ENCODE measurements around the gene PCMT1.
"Not testable (repeated sequence)": the region's sequence is repeated elsewhere in the genome, so short reads cannot be mapped to it uniquely, and the experiment has no call there.

PCMT1 gene

GRCh38 chr6:149750136-149750609 is 632 bp downstream of the PCMT1 start:
- DNase-seq (peak; percentile 81), ATAC-seq (peak; percentile 65)

GRCh38 chr6:149751239-149751638 is 1.7 kb downstream of the PCMT1 start:
- ATAC-seq (no peak), DNase-seq (no peak)

GRCh38 chr6:149751920-149752319 is 2.4 kb downstream of the PCMT1 start:
- DNase-seq: not testable (repeated sequence)

GRCh38 chr6:149752600-149753373 is 3.2 kb downstream of the PCMT1 start:
- DNase-seq: no peak
- ATAC-seq: no peak

More at GRCh38 chr6:149751920-149752319, 2.4 kb downstream of the PCMT1 start:
- not testable (repeated sequence) for ATAC-seq

GRCh38 chr6:149753374-149753637 is 3.8 kb downstream of the PCMT1 start:
- DNase-seq, ATAC-seq: not testable (repeated sequence)

GRCh38 chr6:149754548-149754947 is 5.0 kb downstream of the PCMT1 start:
- no peak for ATAC-seq

GRCh38 chr6:149755300-149756260 is 6.0 kb downstream of the PCMT1 start:
- ATAC-seq (no peak), DNase-seq (no peak)

More at GRCh38 chr6:149754548-149754947, 5.0 kb downstream of the PCMT1 start:
- no peak for DNase-seq

GRCh38 chr6:149756261-149756636 is 6.7 kb downstream of the PCMT1 start:
- DNase-seq: no peak
- no peak for ATAC-seq

GRCh38 chr6:149761438-149761837 is 11.9 kb downstream of the PCMT1 start:
- DNase-seq: no peak
- ATAC-seq: no peak

GRCh38 chr6:149763866-149764265 is 14.3 kb downstream of the PCMT1 start:
- DNase-seq (no peak), ATAC-seq (no peak)

GRCh38 chr6:149766156-149766769 is 16.7 kb downstream of the PCMT1 start:
- ATAC-seq: no peak
- no peak for DNase-seq

GRCh38 chr6:149769676-149770075 is 20.1 kb downstream of the PCMT1 start:
- ATAC-seq: no peak
- DNase-seq: no peak

- DNase-seq: no peak
- ATAC-seq: no peak
Measured at GRCh38 chr6:149771185-149771584, 21.6 kb downstream of the PCMT1 start.

GRCh38 chr6:149771925-149772324 is 22.4 kb downstream of the PCMT1 start:
- ATAC-seq (no peak), DNase-seq (no peak)

- ATAC-seq (no peak), DNase-seq (no peak)
Measured at GRCh38 chr6:149777624-149778023, 28.1 kb downstream of the PCMT1 start.

GRCh38 chr6:149779644-149779963 is 30.1 kb downstream of the PCMT1 start:
- DNase-seq: no peak
- no peak for ATAC-seq

- no peak for DNase-seq
- no peak for ATAC-seq
Measured at GRCh38 chr6:149781715-149782114, 32.2 kb downstream of the PCMT1 start.

GRCh38 chr6:149782337-149782736 is 32.8 kb downstream of the PCMT1 start:
- no peak for ATAC-seq
- no peak for DNase-seq

GRCh38 chr6:149783551-149783950 is 34.0 kb downstream of the PCMT1 start:
- ATAC-seq (no peak), DNase-seq (no peak)

- ATAC-seq: peak; percentile 52
- DNase-seq: no peak
Measured at GRCh38 chr6:149806127-149806526, 56.6 kb downstream of the PCMT1 start.

- DNase-seq: no peak
- ATAC-seq: no peak
Measured at GRCh38 chr6:149809798-149810197, 60.3 kb downstream of the PCMT1 start.

GRCh38 chr6:149813351-149813750 is 63.8 kb downstream of the PCMT1 start:
- DNase-seq (no peak), ATAC-seq (no peak)

GRCh38 chr6:149815788-149816187 is 66.2 kb downstream of the PCMT1 start:
- DNase-seq: no peak
- ATAC-seq: no peak
